WTC11 (cell line): ENCODE results near the gene TRMT6. TPM values are rescaled to one million over a fixed set of nuclear protein-coding genes. Genes with fewer than 3 reads are reported as not detected.

Experiments
- ATAC-seq: fragments of 200-7000 bp; cut with Tn5 transposase; 2 replicates; pipeline ENCODE4 v1.10.0; 2021; ENCODE audit warnings: mild to moderate bottlenecking, moderate library complexity
- CTCF ChIA-PET: fragments of 300-600 bp; sonication (Branson Sonifier 250); formaldehyde crosslinking; loops from one replicate; lab custom pipeline; 2021; ENCODE audit warnings: antibody characterized with exemption; lab: Charles Lee
- POLR2A ChIA-PET: fragments of 350-600 bp; sonication (Branson Sonifier 250); formaldehyde crosslinking; loops from one replicate; lab custom pipeline; 2021; ENCODE audit warnings: antibody characterized with exemption; lab: Charles Lee
- DNase-seq: peaks from one replicate; pipeline ENCODE4 v3.0.0; 2021; ENCODE audit warnings: low spot score
- H3K27ac Mint-ChIP-seq: 2 replicates; pipeline ENCODE4 v1.8.0; 2021; ENCODE audit warnings: mixed read lengths
- H3K27me3 Mint-ChIP-seq: 2 replicates; pipeline ENCODE4 v1.8.0; 2021; ENCODE audit warnings: low read depth, mild to moderate bottlenecking, moderate library complexity, mixed read lengths
- H3K36me3 Mint-ChIP-seq: 2 replicates; pipeline ENCODE4 v1.8.0; 2021; ENCODE audit warnings: mixed read lengths
- H3K4me1 Mint-ChIP-seq: 2 replicates; pipeline ENCODE4 v1.8.0; 2022; ENCODE audit warnings: mixed read lengths
- H3K4me3 Mint-ChIP-seq: 2 replicates; pipeline ENCODE4 v1.8.0; 2021; ENCODE audit warnings: mild to moderate bottlenecking, moderate library complexity, mixed read lengths
- H3K9me3 Mint-ChIP-seq: 2 replicates; pipeline ENCODE4 v1.8.0; 2021; ENCODE audit warnings: mixed read lengths
- CREB1 ChIP-seq: sonication (generic); formaldehyde crosslinking; IDR thresholded peaks from 2 replicates; pipeline ENCODE4 v1.8.0; 2023; ENCODE audit warnings: mild to moderate bottlenecking, missing genetic modification reagents
- ELF4 ChIP-seq: sonication (generic); formaldehyde crosslinking; IDR thresholded peaks from 2 replicates; pipeline ENCODE4 v1.8.1; 2022; ENCODE audit warnings: low read depth, mild to moderate bottlenecking, moderate library complexity, missing genetic modification reagents
- EMX1 ChIP-seq: fragments of 250-450 bp; sonication (Bioruptor Pico); IDR thresholded peaks from 2 replicates; pipeline ENCODE4 v1.8.0; 2021; ENCODE audit warnings: mild to moderate bottlenecking
- HMGA2 ChIP-seq: fragments of 250-450 bp; sonication (Bioruptor Pico); IDR thresholded peaks from 2 replicates; pipeline ENCODE4 v1.4.0; 2021; ENCODE audit warnings: mild to moderate bottlenecking, moderate library complexity
- JUN ChIP-seq: sonication (generic); formaldehyde crosslinking; IDR thresholded peaks from 2 replicates; pipeline ENCODE4 v1.8.0; 2023; ENCODE audit warnings: mild to moderate bottlenecking, missing genetic modification reagents
- MXD4 ChIP-seq: fragments of 250-450 bp; sonication (Bioruptor Pico); IDR thresholded peaks from 2 replicates; pipeline ENCODE4 v1.8.0; 2021; ENCODE audit warnings: mild to moderate bottlenecking, moderate library complexity, borderline replicate concordance
- RORB ChIP-seq: fragments of 250-450 bp; sonication (Bioruptor Pico); IDR thresholded peaks from 2 replicates; pipeline ENCODE4 v1.9.0; 2021; ENCODE audit warnings: mild to moderate bottlenecking
- TP53 ChIP-seq: sonication (generic); formaldehyde crosslinking; IDR thresholded peaks from 2 replicates; pipeline ENCODE4 v1.8.1; 2023; ENCODE audit warnings: mild to moderate bottlenecking, missing genetic modification reagents
- ZNF121 ChIP-seq: sonication (generic); formaldehyde crosslinking; IDR thresholded peaks from 2 replicates; pipeline ENCODE4 v1.8.0; 2023; ENCODE audit warnings: missing genetic modification reagents
- ZNF317 ChIP-seq: sonication (generic); formaldehyde crosslinking; IDR thresholded peaks from 2 replicates; pipeline ENCODE4 v1.8.1; 2023; ENCODE audit warnings: low read depth, mild to moderate bottlenecking, moderate library complexity, missing genetic modification reagents, borderline replicate concordance
- total RNA-seq: library from RNA; stranded (reverse); gene quantifications from 3 replicates; pipeline ENCODE4 v1.2.3, GENCODE V29; 2021
- TF ChIP-seq, protein P1 (sequence below): sonication (generic); formaldehyde crosslinking; IDR thresholded peaks from 2 replicates; pipeline ENCODE4 v1.8.1; 2023; ENCODE audit warnings: mild to moderate bottlenecking, missing genetic modification reagents, borderline replicate concordance
- TF ChIP-seq, protein P2 (sequence below): sonication (generic); formaldehyde crosslinking; IDR thresholded peaks from 2 replicates; pipeline ENCODE4 v1.8.1; 2022; ENCODE audit warnings: mild to moderate bottlenecking, missing genetic modification reagents, moderate library complexity, borderline replicate concordance
- TF ChIP-seq, protein P3 (sequence below): sonication (generic); formaldehyde crosslinking; IDR thresholded peaks from 2 replicates; pipeline ENCODE4 v1.8.1; 2022; ENCODE audit warnings: mild to moderate bottlenecking, moderate library complexity, missing genetic modification reagents
- TF ChIP-seq, protein P4 (sequence below): sonication (generic); formaldehyde crosslinking; IDR thresholded peaks from 2 replicates; pipeline ENCODE4 v1.8.1; 2023; ENCODE audit warnings: mild to moderate bottlenecking, missing genetic modification reagents

TRMT6 gene
- total RNA-seq, 1 experiment from 2014 or later, result 17.2 TPM

DNA sequence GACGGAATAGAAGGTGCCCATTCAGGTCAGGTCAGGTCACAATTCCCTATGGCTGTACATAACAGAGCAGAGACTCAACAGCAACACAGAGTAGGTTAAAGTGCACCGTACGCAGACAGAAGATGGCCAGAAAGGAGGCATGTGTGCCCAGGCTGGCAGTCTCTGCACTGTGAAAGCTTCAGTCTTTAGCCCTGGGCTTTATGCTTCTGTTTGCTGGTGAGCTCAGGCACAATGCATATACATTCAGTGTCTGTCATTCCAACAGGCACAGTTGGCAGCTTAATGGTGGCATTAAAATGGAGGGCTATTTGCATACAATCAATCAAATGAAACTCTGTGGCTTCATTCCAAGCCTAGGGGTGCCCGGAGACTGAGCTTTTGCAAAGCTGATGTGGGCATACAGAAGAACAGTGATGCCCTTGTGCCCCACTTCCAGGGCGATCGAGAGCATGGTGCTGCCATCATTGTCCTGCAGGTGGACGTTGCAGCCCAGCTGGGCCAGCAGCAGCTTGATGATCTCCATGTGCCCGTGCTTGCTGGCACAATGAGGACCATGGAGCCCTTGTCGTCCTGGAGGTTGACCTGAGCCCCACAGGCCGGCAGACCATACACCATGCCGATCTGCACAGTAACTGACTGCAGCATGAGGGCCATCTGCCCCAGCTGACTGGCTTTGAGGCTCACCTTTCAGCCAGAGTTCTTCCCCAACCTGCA lies 22.4 kb downstream of the TRMT6 start (continued):
- TF ChIP-seq, protein P1, sequence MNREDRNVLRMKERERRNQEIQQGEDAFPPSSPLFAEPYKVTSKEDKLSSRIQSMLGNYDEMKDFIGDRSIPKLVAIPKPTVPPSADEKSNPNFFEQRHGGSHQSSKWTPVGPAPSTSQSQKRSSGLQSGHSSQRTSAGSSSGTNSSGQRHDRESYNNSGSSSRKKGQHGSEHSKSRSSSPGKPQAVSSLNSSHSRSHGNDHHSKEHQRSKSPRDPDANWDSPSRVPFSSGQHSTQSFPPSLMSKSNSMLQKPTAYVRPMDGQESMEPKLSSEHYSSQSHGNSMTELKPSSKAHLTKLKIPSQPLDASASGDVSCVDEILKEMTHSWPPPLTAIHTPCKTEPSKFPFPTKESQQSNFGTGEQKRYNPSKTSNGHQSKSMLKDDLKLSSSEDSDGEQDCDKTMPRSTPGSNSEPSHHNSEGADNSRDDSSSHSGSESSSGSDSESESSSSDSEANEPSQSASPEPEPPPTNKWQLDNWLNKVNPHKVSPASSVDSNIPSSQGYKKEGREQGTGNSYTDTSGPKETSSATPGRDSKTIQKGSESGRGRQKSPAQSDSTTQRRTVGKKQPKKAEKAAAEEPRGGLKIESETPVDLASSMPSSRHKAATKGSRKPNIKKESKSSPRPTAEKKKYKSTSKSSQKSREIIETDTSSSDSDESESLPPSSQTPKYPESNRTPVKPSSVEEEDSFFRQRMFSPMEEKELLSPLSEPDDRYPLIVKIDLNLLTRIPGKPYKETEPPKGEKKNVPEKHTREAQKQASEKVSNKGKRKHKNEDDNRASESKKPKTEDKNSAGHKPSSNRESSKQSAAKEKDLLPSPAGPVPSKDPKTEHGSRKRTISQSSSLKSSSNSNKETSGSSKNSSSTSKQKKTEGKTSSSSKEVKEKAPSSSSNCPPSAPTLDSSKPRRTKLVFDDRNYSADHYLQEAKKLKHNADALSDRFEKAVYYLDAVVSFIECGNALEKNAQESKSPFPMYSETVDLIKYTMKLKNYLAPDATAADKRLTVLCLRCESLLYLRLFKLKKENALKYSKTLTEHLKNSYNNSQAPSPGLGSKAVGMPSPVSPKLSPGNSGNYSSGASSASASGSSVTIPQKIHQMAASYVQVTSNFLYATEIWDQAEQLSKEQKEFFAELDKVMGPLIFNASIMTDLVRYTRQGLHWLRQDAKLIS (CRISPR knock-in tag), result no peak
- no peak for TF ChIP-seq ZNF121 (CRISPR knock-in tag)
- TF ChIP-seq, all 79 proteins: peak for 0

DNA sequence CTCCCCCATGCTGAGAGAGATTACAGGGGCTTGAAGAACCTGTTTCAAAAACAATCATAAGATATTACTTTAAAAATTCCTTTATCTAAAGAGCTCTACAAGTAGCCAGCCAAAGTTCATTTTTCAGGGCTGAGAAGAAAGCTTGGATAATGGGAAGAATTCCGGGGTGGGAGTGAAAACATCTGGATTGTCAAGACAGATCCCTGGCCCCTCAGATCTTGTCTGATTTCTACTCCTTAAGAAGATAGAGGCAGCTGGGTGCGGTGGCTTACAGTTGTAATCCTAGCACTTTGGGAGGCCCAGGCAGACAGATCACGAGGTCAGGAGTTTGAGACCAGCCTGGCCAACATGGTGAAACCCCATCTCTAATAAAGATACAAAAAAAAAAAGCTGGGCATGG lies 24.8 kb downstream of the TRMT6 start:
- ChIA-PET CTCF (interaction anchor here (1.1 to 1.3 kb wide), 2 partner anchors 8 to 396 kb away, joined by 3 to 4 read pairs; no protein-coding TSS in a partner anchor), POLR2A (no interaction called here)
- Mint-ChIP-seq H3K27ac (no peak overlapping the region), H3K36me3 (no peaks in the 10 kb centered on the region), H3K9me3 (peaks cover 6% of the 10 kb centered on the region), H3K27me3 (peaks cover 14% of the 10 kb centered on the region), H3K4me1 (no peaks in the 10 kb centered on the region), H3K4me3 (no peak overlapping the region)
- ATAC-seq, result no peak
- TF ChIP-seq TP53 (no peak), JUN (CRISPR knock-in tag) (no peak), ZNF317 (no peak), CREB1 (no peak), ELF4 (CRISPR knock-in tag) (no peak), RORB (CRISPR knock-in tag) (no peak), HMGA2 (CRISPR knock-in tag) (no peak), EMX1 (no peak), MXD4 (CRISPR knock-in tag) (no peak)
- TF ChIP-seq, protein P2, sequence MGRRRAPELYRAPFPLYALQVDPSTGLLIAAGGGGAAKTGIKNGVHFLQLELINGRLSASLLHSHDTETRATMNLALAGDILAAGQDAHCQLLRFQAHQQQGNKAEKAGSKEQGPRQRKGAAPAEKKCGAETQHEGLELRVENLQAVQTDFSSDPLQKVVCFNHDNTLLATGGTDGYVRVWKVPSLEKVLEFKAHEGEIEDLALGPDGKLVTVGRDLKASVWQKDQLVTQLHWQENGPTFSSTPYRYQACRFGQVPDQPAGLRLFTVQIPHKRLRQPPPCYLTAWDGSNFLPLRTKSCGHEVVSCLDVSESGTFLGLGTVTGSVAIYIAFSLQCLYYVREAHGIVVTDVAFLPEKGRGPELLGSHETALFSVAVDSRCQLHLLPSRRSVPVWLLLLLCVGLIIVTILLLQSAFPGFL (CRISPR knock-in tag), result no peak
- TF ChIP-seq, protein P3, sequence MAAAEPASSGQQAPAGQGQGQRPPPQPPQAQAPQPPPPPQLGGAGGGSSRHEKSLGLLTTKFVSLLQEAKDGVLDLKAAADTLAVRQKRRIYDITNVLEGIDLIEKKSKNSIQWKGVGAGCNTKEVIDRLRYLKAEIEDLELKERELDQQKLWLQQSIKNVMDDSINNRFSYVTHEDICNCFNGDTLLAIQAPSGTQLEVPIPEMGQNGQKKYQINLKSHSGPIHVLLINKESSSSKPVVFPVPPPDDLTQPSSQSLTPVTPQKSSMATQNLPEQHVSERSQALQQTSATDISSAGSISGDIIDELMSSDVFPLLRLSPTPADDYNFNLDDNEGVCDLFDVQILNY, result no peak
- TF ChIP-seq, protein P4, sequence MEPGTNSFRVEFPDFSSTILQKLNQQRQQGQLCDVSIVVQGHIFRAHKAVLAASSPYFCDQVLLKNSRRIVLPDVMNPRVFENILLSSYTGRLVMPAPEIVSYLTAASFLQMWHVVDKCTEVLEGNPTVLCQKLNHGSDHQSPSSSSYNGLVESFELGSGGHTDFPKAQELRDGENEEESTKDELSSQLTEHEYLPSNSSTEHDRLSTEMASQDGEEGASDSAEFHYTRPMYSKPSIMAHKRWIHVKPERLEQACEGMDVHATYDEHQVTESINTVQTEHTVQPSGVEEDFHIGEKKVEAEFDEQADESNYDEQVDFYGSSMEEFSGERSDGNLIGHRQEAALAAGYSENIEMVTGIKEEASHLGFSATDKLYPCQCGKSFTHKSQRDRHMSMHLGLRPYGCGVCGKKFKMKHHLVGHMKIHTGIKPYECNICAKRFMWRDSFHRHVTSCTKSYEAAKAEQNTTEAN (CRISPR knock-in tag), result no peak
- TF ChIP-seq, protein P1 (CRISPR knock-in tag), result no peak
- DNase-seq, result no peak
